ENCODE data around the gene EQTN.

The EQTN gene

GRCh38 chr9:27297050-27297449 lies at the start of gene EQTN:
Gene EQTN, minus strand, starts transcription at chr9:27297150. Its CDS starts 95 bp downstream, at chr9:27297055.
- no peak for DNase-seq

GRCh38 chr9:27344776-27345175 lies 47.8 kb upstream of the EQTN start:
- no peak for DNase-seq

GRCh38 chr9:27341545-27342294 lies 44.8 kb upstream of the EQTN start:
- no peak for DNase-seq

GRCh38 chr9:27340961-27341511 lies 44.1 kb upstream of the EQTN start:
- DNase-seq, result no peak

GRCh38 chr9:27340285-27340674 lies 43.3 kb upstream of the EQTN start:
- no peak for DNase-seq

GRCh38 chr9:27339661-27340284 lies 42.8 kb upstream of the EQTN start:
- DNase-seq, result no peak

- DNase-seq, result no peak
Measured at GRCh38 chr9:27338527-27338903, 41.6 kb upstream of the EQTN start.

GRCh38 chr9:27337833-27338526 lies 41.0 kb upstream of the EQTN start:
- no peak for DNase-seq

GRCh38 chr9:27337236-27337635 lies 40.3 kb upstream of the EQTN start:
- no peak for DNase-seq

GRCh38 chr9:27336829-27337228 lies 39.9 kb upstream of the EQTN start:
- DNase-seq, result no peak

GRCh38 chr9:27336126-27336525 lies 39.2 kb upstream of the EQTN start:
- DNase-seq, result no peak

GRCh38 chr9:27335075-27335474 lies 38.1 kb upstream of the EQTN start:
- DNase-seq, result no peak

GRCh38 chr9:27333241-27334052 lies 36.5 kb upstream of the EQTN start:
- peak in 2 of 4 experiments; percentile 3 to 7 for DNase-seq

GRCh38 chr9:27331393-27331792 lies 34.4 kb upstream of the EQTN start:
- no peak for DNase-seq

- no peak for DNase-seq
Measured at GRCh38 chr9:27329291-27329690, 32.3 kb upstream of the EQTN start.

- no peak for DNase-seq
Measured at GRCh38 chr9:27328483-27328882, 31.5 kb upstream of the EQTN start.

GRCh38 chr9:27311184-27311583 lies 14.2 kb upstream of the EQTN start:
- DNase-seq, result no peak

- no peak for DNase-seq
Measured at GRCh38 chr9:27310582-27310981, 13.6 kb upstream of the EQTN start.

GRCh38 chr9:27308691-27309390 lies 11.9 kb upstream of the EQTN start:
- DNase-seq, result no peak

GRCh38 chr9:27304521-27304920 lies 7.6 kb upstream of the EQTN start:
- no peak for DNase-seq

GRCh38 chr9:27303219-27303618 lies 6.3 kb upstream of the EQTN start:
- DNase-seq, result no peak

- no peak for DNase-seq
Measured at GRCh38 chr9:27293996-27294395, 3.0 kb downstream of the EQTN start.
